Ectodermal cell (in vitro differentiated cells): ENCODE results near the gene SMAD6. TPM values are rescaled to one million over a fixed set of nuclear protein-coding genes. Genes with fewer than 3 reads are reported as not detected.
A peak's percentile ranks its signal among the peaks of the same experiment; 100 is the strongest.

ENCODE experiments used
- H3K27ac ChIP-seq: 2 replicates; pipeline ENCODE4 v1.7.0; 2013; ENCODE audit warnings: mild to moderate bottlenecking, low read depth, low read length; ENCODE audit not compliant: insufficient read depth, poor library complexity, severe bottlenecking
- H3K27me3 ChIP-seq: 2 replicates; pipeline ENCODE4 v1.7.0; 2013; ENCODE audit warnings: mild to moderate bottlenecking, low read length; ENCODE audit not compliant: insufficient read depth, control insufficient read depth, poor library complexity, severe bottlenecking
- H3K36me3 ChIP-seq: one replicate; pipeline ENCODE4 v1.7.0; 2013; ENCODE audit warnings: low read length; ENCODE audit not compliant: control insufficient read depth, insufficient read depth
- H3K4me1 ChIP-seq: one replicate; pipeline ENCODE4 v1.7.0; 2013; ENCODE audit warnings: low read length; ENCODE audit not compliant: control insufficient read depth, insufficient read depth
- H3K4me3 ChIP-seq: 2 replicates; pipeline ENCODE4 v1.7.0; 2013; ENCODE audit warnings: low read depth, low read length, control low read depth; ENCODE audit not compliant: insufficient read depth
- H3K9me3 ChIP-seq: 2 replicates; pipeline ENCODE4 v1.7.0; 2013; ENCODE audit warnings: mild to moderate bottlenecking, low read length, moderate library complexity; ENCODE audit not compliant: control insufficient read depth
- WGBS, 2 experiments: methylation state at CpG; one replicate each; pipeline ENCODE4 v1.1.7; 2013; ENCODE audit warnings: missing lambda C conversion rate in 2 of 2; 5-methylcytosine and 5-hydroxymethylcytosine counted together
- polyA plus RNA-seq, 4 experiments: library from polyadenylated mRNA; stranded (reverse); fragments of 50-300 nt; gene quantifications; one replicate each; pipeline ENCODE4 v1.2.3, GENCODE V29; 2013

SMAD6 gene
- polyA plus RNA-seq (2013, experiment 1 of 4): 6.0 TPM
- 5.1 TPM for polyA plus RNA-seq (2013, experiment 2 of 4)
- polyA plus RNA-seq (2013, experiment 3 of 4): 5.7 TPM
- polyA plus RNA-seq (2013, experiment 4 of 4): 6.1 TPM

- H3K4me1 ChIP-seq: peaks cover 29% of the 10 kb centered on the region
- 0% methylated on average over 55 of the region's 55 CpGs for WGBS, 2 experiments
- H3K36me3 ChIP-seq: no peaks in the 10 kb centered on the region
- H3K27ac ChIP-seq: peak within 1 kb of the TSS; percentile 47
- H3K27me3 ChIP-seq: peaks cover 38% of the 10 kb centered on the region
- H3K9me3 ChIP-seq: no peaks in the 10 kb centered on the region
- H3K4me3 ChIP-seq: peak within 1 kb of the TSS; percentile 64
Measured at GRCh38 chr15:66702035-66702786, at the start of gene SMAD6. Gene SMAD6 (plus strand): TSS chr15:66702236. CDS start chr15:66703259, 1,023 bp downstream.

GRCh38 chr15:66652806-66653205, 49.2 kb upstream of the SMAD6 start:
- H3K36me3 ChIP-seq: no peaks in the 10 kb centered on the region
- no peak overlapping the region for H3K4me3 ChIP-seq
- peaks cover 47% of the 10 kb centered on the region for H3K4me1 ChIP-seq
- no peaks in the 10 kb centered on the region for H3K9me3 ChIP-seq
- no peak overlapping the region for H3K27ac ChIP-seq
- no peaks in the 10 kb centered on the region for H3K27me3 ChIP-seq
- 85 to 94% methylated on average over 3 of the region's 3 CpGs for WGBS, 2 experiments

GRCh38 chr15:66653398-66653797, 48.6 kb upstream of the SMAD6 start:
- no peaks in the 10 kb centered on the region for H3K27me3 ChIP-seq
- 81 to 88% methylated on average over 6 of the region's 6 CpGs for WGBS, 2 experiments
- no peak overlapping the region for H3K4me3 ChIP-seq
- no peaks in the 10 kb centered on the region for H3K9me3 ChIP-seq
- H3K27ac ChIP-seq: no peak overlapping the region
- no peaks in the 10 kb centered on the region for H3K36me3 ChIP-seq
- H3K4me1 ChIP-seq: peaks cover 49% of the 10 kb centered on the region

DNA sequence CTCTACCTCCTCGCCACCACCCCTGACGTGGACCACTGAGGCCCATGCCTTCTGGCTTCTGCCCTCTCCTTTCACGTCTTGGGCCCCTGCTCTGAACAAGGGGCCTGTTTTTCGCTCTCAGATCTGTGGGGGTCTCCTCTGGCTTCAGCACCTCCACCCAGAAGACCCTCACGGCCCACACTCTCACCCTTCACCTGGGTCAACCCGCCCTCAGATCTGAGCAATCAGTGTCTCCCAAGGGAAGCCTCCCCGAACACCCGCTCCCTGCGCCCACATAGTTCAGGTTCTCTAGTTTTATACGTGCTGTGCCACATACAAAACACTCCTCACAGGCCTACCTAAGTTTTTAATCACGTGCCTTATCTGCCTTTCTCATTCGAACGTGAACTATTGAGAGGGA, 48.2 kb upstream of the SMAD6 start:
- H3K4me1 ChIP-seq: peaks cover 49% of the 10 kb centered on the region
- H3K4me3 ChIP-seq: no peak overlapping the region
- WGBS, 2 experiments: 86 to 90% methylated on average over 13 of the region's 13 CpGs
- no peaks in the 10 kb centered on the region for H3K9me3 ChIP-seq
- no peaks in the 10 kb centered on the region for H3K27me3 ChIP-seq
- no peaks in the 10 kb centered on the region for H3K36me3 ChIP-seq
- H3K27ac ChIP-seq: no peak overlapping the region

DNA sequence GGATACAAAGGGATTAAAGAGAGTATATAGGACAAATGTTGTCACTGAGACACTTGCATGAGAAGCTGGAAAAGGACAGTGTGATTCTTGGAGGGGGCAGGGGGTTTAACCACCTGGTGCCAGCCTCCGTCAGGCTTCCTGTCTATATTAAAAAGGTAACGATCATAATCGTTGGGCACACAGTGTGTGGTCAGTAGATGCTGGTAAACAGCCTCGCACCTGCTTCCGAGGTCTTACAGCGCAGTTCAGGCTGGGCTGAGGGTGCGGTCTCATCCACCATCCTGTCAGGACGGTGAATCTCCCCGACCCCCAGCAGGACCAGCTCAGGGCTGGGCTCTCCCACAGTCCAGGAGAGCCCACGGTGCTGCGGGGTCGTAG, 47.7 kb upstream of the SMAD6 start:
- WGBS, 2 experiments: 66 to 69% methylated on average over 12 of the region's 12 CpGs
- Histone ChIP-seq H3K27ac (no peak overlapping the region), H3K4me1 (peaks cover 47% of the 10 kb centered on the region), H3K27me3 (no peaks in the 10 kb centered on the region), H3K36me3 (no peaks in the 10 kb centered on the region), H3K9me3 (no peaks in the 10 kb centered on the region), H3K4me3 (no peak overlapping the region)

DNA sequence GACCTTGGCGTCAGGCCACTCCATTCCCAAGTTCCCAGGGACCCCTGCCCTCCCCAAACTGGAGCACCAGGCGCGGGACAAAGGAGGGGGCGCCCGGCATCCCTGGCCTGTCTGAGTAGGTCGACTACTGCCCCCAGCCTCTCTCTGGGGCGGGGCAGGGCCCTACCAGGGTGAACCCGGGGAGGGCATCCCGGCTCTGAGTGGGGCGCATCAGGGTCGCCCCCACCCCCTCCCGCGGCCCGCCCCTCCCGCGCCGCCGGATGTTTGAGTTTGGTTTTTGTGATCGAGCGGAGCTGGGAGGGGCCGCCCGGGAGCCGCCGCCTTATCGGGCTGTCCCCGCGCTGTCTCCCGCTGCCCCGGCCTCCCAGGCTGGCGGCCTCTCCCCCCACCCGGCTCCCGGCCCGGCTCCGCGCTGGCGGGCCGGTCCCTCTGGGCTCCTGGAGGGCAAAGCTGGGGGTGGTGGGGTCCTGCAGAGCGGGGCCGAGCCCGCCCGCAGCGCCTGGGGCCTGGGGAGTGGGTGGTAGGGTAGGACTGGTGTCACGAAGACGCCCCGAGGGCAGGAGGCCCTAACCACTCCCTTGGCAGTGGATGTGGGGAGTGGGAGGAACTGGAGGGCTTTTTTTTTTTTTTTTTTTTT, 47.2 kb upstream of the SMAD6 start:
- no peaks in the 10 kb centered on the region for H3K9me3 ChIP-seq
- no peak overlapping the region for H3K4me3 ChIP-seq
- H3K27ac ChIP-seq: no peak overlapping the region
- WGBS, 2 experiments: 22 to 23% methylated on average over 45 of the region's 45 CpGs
- peaks cover 44% of the 10 kb centered on the region for H3K4me1 ChIP-seq
- no peaks in the 10 kb centered on the region for H3K27me3 ChIP-seq
- no peaks in the 10 kb centered on the region for H3K36me3 ChIP-seq

DNA sequence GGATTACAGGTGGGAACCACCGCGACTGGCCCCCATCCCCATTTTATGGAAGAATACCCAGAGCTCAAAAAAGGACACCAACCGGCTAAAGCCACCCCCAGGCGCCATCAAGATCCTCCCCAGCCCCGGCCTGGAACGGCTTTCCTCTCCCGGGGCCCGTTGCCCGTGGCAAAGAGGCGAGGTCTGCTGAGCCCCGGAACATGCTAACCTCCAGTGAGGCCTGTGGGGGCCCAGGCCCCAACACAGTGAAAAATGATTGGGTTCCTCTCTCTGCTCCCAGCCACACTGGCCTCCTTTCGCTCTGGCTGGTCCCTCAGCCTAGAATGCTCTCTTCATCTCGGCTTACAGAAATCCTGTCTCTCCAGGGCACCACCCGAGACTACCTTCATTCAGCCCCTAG, 46.5 kb upstream of the SMAD6 start:
- Histone ChIP-seq H3K27me3 (no peaks in the 10 kb centered on the region), H3K4me1 (peaks cover 38% of the 10 kb centered on the region), H3K4me3 (no peak overlapping the region), H3K27ac (no peak overlapping the region), H3K9me3 (no peaks in the 10 kb centered on the region), H3K36me3 (no peaks in the 10 kb centered on the region)
- WGBS, 2 experiments: 74 to 78% methylated on average over 14 of the region's 14 CpGs

DNA sequence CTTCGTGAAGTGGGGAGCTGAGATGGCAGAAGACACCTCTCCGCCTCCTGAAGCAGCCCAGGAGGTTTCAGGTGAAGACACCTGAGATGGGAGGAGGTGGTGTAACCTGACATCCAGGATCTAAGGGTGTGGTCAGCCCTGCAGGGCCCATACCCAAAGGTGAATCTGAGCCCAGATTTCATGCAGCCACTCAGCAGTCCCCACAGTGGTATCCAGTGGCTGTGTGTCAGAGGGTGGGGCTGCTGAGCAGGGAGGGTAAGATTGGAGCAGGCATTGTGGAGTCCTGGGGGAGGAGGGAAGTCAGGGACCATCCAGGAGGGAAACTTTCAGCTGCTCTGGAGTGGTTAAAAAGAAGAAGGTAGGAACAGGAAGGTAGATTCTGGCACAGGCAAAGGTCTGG, 46.0 kb upstream of the SMAD6 start:
- Histone ChIP-seq H3K4me1 (peaks cover 38% of the 10 kb centered on the region), H3K36me3 (no peaks in the 10 kb centered on the region), H3K9me3 (no peaks in the 10 kb centered on the region), H3K4me3 (no peak overlapping the region), H3K27me3 (no peaks in the 10 kb centered on the region), H3K27ac (no peak overlapping the region)
- WGBS, 2 experiments: 94 to 97% methylated on average over 2 of the region's 2 CpGs

- Histone ChIP-seq H3K4me1 (peaks cover 50% of the 10 kb centered on the region), H3K27ac (peak overlapping the region; percentile 93), H3K36me3 (no peaks in the 10 kb centered on the region), H3K4me3 (no peak overlapping the region), H3K27me3 (no peaks in the 10 kb centered on the region), H3K9me3 (no peaks in the 10 kb centered on the region)
- WGBS, 2 experiments: 45 to 47% methylated on average over 9 of the region's 9 CpGs
Measured at GRCh38 chr15:66657185-66658020, 44.6 kb upstream of the SMAD6 start.

DNA sequence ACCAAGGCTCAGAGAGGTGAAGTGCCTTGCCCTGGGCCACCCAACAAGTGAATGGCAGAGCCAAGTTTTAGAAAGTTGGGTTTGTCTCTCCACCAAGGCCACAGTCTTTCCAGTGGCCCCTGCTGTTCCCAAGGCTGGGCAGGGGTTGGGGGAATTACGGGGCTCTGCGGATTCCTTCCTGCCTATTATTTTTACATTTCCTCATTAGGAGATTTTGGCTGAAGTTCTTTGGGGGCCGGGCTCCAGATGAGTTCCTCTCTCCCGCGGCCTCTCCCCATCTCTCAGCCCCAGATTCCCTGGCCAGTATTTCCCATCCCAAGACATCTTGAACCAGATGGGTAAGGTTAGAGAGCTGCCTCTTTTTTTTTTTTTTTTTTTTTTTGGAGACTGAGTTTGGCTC, 44.0 kb upstream of the SMAD6 start:
- 65 to 93% methylated on average over 5 of the region's 5 CpGs for WGBS, 2 experiments
- Histone ChIP-seq H3K27me3 (no peaks in the 10 kb centered on the region), H3K4me3 (no peak overlapping the region), H3K36me3 (no peaks in the 10 kb centered on the region), H3K9me3 (no peaks in the 10 kb centered on the region), H3K4me1 (peaks cover 55% of the 10 kb centered on the region), H3K27ac (peak overlapping the region; percentile 93)
